Measurements from ENCODE around the gene MBLAC1.

DNA sequence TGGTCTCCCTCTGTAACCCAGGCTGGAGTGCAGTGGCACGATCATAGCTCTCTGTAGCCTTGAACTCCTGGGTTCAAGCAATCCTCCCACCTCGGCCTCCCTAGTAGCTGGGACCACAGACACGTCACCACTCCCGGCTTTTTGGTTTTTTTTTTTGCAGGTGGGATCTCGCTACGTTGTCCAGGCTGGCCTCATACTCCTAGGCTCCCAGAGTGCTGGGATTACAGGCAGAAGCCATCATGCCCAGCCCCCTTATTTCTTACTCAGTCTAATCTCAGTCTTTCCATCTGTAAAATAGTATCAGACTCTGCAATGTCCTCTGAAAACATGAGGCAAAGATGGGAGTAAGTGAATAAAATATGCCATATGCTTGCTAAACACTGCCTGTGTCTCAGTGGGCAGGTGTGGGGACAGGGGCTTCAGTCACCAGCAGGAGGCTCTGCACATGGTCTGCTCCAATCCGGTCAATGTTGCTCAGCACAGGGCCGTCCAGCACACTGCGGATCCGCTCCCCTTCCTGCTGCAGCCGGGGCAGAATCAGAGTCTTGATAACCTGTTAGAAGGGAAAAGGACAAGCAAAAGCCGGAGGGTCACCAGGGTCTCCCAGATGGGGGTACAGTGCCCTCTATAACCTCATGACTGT is 17.1 kb upstream of the MBLAC1 start:
- TF ChIP-seq POLR2A (IDR thresholded peaks at IDR 0.05), result no peak
- TF ChIP-seq, protein P1, sequence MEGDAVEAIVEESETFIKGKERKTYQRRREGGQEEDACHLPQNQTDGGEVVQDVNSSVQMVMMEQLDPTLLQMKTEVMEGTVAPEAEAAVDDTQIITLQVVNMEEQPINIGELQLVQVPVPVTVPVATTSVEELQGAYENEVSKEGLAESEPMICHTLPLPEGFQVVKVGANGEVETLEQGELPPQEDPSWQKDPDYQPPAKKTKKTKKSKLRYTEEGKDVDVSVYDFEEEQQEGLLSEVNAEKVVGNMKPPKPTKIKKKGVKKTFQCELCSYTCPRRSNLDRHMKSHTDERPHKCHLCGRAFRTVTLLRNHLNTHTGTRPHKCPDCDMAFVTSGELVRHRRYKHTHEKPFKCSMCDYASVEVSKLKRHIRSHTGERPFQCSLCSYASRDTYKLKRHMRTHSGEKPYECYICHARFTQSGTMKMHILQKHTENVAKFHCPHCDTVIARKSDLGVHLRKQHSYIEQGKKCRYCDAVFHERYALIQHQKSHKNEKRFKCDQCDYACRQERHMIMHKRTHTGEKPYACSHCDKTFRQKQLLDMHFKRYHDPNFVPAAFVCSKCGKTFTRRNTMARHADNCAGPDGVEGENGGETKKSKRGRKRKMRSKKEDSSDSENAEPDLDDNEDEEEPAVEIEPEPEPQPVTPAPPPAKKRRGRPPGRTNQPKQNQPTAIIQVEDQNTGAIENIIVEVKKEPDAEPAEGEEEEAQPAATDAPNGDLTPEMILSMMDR (IDR thresholded peaks at IDR 0.05 in 4 of 5, conservative IDR thresholded peaks at IDR 0.05 in 1 of 5), result no peak
